ENCODE data around the gene ATG16L1. TPM values are rescaled to one million over a fixed set of nuclear protein-coding genes. Genes with fewer than 3 reads are reported as not detected.

ATG16L1 gene
- total RNA-seq, 1 experiment from 2014 or later, result 53.6 TPM

DNA sequence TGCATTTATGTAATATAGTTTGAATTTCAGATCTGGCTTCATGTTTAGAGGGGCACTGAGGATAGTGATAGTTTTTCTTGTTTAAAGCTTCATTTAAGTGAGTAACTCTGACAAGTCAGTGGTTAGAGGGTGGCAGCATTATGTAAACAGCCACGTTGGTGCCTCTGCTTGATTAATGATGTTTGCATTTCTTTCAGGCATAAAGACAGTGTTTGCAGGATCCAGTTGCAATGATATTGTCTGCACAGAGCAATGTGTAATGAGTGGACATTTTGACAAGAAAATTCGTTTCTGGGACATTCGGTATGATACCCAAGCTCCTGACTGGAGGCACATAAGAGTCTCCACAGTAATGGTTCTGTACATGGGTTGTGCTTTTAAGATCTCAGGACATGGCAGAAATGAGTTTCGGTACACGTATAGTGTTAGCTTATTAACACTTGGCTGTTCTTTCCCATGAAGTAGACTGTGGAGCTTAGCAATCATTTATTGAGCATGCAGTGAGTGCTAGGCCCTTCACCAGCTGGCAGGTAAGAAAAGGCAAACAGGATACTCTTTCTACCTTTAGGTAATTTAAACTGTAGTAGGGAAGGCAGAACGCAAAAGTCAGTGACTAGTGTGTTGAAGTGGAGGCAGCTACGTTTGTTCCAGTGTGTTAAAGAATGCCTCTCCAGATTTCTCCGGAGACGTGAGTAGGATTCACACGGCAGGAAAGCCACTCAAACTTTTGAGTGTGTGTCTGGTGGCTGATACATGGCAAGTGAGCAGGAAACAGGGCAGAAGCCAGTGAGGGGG lies 38.8 kb downstream of the ATG16L1 start:
- DNase-seq (ENCODE audit: low spot score), result no peak

DNA sequence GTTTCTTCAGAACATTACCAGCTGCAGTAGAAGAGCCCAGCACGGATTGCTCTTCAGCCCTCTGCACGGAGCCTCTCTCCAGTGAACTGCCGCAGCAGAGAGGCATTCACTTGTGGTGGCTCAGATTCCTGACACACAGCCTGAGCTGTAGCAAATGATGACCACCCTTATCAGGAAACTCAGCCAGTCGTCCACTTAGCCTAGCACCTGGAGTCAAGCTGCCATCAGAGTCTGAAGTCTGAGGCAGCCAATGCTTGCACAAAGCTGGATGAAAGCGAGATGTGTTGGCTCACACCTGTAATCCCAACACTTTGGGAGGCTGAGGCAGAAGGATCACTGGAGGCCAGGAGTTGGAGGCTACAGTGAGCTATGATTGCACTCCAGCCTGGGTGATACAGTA lies 44.4 kb downstream of the ATG16L1 start:
- no peak for DNase-seq (ENCODE audit: low spot score)

DNA sequence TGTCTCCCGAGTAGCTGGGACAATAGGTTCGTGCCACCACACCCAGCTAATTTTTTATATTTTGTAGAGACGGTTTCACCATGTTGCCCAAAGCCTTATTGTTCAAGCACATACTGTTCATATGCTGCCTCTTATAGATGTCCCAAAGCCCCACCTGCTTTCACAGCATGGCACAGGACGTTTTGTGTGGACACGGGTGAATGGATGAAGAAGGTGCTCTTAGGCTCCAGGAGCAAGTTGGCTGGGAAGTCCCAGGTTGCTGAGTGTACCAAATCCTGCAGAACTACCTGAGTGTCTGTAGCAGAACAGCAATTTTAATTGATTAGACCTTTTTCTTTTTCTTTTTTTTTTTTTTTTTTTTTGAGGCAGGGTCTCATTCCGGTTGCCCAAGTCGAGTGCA lies 45.6 kb downstream of the ATG16L1 start:
- DNase-seq (ENCODE audit: low spot score), result no peak

DNA sequence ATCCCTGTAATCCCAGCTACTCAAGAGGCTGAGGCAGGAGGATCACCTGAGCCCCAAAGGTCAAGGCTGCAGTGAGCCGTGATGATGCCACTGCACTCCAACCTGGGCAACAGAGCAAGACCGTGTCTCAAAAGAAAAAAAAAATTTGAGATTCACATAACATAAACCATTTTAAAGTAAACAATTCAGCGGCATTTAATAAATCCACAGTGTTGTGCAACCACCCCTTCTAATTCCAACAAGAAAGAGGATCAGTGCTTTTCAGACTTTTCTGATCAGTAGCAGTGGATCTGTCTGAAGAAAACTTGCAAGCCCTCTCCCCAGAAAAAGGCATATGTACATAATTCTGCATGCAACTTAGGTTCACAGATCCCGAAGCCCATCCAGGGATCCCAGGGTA lies 48.9 kb downstream of the ATG16L1 start:
- no peak for DNase-seq (ENCODE audit: low spot score)

DNA sequence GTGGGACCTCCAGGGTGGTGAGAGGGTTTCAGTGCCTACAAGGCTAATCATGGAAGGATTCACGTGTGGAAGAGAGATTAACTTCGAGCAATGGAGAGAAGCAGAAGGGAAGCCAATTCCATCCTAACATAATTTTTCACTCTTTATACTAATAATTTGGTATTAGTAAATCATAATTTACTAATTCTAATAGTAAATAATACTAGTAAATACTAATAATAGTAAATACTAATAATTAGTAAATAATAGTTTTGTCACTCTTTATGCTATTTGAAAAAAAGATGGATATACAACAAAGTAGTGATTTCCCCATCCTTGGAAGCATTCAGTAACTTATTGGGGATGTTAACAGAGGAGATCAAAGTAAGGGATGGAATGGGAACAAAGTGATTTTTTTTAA lies 49.8 kb downstream of the ATG16L1 start:
- DNase-seq (ENCODE audit: low spot score), result no peak

DNA sequence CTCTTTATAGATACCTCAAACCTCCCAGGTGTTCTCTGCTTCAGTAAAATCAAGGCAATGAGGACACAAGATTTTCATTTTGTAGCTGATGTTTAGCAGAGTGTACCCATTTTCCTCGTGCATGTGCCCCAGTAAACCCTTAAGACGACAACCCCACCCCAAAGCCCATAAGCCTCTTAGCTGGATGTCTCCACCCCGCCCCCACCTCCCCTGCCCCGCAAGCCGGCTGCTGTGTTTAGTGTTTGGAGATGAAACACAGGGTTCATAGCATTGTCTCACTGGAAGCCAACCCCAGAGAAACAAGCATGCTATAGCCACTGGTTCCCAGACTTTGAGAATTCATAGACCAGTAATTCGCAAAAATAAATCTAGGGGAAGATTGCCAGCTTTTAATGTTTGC lies 50.3 kb downstream of the ATG16L1 start:
- DNase-seq (ENCODE audit: low spot score), result no peak

DNA sequence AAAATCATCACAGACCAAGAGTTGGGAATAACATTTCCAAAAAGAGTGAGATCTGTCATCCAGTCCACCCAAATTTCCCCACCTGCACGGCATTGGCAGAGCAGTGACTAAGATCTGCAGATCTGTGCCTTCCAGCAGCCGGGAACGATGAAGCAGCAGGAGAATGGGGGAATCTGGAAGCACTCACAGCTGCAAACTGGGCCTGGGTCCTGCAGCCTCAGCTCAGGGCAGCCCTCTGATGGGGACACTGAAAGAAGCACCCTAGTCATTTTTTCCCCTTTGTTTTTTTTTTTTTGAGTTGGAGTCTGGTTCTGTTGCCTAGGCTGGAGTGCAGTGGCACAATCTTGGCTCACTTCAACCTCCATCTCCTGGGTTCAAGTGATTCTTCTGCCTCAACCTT lies 51.8 kb downstream of the ATG16L1 start:
- no peak for DNase-seq (ENCODE audit: low spot score)

DNA sequence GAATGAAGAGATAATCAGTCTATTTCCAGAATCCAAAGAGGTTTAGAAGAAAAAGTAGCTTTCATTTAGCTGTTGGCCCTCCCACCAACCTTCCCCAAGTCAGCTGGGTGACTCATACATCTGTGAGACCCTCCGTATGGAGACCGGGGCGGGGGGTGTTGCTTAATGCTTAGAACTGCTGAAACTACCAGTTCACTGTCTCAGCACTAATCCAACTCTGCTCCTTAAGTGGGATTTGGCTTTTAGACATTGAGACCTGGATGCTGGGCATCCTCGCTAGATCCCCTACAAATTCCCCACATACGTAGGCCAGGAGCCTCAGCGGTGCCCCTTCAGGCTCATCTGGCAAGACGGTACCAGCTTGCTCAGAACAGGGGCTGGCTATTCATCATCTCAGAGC lies 56.1 kb downstream of the ATG16L1 start, which contains the start of gene SAG:
TSS of gene SAG (plus strand) at position 252 of the 400 bp plus-strand sequence. CDS start 1,374 bp downstream, outside the sequence.
- no peak for DNase-seq (ENCODE audit: low spot score)

DNA sequence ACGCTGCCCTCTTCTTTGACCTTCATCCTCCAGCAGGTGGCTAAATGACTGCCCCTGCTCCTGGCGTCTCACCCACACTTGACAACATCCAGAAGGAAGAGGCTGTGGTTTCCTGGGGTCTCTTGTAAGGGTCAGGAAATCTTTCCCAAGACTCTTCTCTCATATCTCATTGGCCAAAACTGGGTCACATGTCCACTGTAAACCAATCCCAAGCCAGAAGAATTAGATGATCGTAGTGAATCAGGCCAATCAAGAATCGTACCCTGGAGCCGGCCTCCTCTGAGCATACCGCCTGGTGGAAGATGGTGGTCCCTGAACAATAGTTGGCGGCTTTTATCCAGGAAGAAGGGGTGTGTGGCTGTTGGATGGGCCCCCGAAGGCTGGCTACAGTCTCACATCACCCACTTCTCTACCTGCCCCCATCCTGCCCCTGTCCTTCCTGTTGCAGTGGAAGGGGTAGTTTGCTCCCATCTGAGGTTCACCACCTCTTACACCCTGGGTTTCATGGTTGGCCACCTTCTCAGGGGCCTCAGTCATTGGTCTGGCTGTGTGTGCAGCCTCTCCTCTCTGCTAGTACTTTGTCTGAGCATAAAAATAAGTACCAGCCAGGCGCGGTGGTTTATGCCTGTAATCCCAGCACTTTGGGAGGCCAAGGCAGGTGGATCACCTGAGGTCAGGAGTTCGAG lies 59.9 kb downstream of the ATG16L1 start:
- DNase-seq (ENCODE audit: low spot score), result no peak

DNA sequence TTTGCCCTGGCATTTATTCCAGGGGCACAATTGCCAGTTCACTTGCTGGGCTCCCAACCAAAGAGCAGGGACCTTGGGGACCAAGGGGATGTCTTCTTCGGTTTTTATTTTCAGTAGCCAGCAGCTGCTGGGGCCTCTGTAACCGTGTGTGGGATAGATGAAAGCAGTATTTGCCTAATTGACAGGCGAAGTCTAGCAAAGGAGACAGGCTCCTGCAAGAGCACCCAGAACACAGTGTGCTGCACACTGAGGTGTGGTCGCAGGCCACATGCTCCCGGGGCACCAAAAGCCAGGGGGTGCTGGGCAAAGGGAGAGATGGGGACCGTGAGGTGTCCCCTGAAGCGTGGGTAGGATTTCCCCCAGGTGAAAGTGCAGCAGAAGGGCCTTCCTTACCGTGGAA lies 61.4 kb downstream of the ATG16L1 start:
- DNase-seq (ENCODE audit: low spot score), result no peak

DNA sequence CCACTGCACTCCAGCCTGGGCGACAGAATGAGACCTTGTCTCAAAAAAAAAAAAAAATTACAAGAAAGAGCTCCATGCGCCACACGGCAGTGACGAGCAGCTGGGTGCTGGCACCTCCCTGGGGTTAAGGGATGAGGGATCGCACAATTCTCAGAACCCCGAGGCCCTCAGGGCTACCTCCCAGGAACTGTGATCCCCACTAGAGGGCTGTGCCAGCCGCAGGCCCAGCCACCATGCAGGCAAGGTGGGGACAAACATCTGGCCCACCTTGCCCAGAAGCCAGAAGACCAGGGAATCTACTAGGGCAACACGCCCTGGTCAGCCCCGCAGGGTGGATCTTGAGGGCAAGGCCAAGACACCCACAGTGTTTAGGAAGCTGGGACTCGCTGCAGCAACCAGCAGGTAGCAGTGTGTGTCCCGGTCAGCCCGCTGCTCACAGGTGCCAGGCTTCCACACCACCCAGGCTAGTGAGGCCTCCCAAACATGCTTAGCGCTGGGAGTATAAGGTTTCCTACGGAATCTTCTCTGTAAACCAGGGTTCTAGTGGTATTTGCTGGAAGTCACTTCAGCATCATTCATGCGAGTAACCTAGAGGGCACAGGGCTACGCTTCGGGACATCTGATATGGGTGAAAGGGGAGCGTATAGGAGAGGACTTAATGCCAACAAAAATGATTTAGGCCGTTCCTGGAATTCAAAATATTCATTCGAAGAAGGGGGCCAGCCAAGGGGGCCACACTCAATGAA lies 62.9 kb downstream of the ATG16L1 start:
- no peak for DNase-seq (ENCODE audit: low spot score)

DNA sequence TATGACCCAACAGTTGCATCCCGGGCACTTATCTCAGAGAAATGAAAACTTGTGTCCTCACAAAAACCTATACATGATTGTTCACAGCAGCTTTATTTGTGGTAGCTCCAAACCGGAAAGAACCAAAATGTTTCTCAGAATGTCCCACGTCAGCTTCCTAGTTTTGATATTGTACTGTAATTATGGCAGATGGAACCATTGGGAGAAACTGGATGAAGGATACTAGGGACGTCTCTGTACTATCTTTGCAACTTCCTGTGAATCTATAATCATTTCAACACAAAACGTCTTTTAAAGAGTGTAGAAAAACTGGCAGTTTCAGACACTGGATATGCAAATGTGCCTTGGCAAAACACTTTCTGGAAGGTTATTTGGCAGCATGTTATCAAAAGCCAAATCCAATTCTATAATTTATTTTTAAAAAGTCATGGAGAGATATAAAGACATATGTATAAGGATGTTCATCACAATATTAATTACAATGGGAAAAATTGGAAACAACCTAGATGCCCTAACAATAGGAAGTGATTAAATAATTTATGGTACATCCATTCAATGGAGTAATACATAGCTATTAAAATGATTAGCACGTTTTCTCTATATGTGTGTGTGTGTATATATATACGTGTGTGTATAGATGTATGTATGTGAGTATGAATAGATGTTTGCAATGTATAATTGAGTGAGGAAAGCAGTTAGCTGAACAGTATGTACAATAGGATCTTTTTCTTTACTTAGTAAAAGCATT lies 65.9 kb downstream of the ATG16L1 start:
- DNase-seq (ENCODE audit: low spot score), result no peak

DNA sequence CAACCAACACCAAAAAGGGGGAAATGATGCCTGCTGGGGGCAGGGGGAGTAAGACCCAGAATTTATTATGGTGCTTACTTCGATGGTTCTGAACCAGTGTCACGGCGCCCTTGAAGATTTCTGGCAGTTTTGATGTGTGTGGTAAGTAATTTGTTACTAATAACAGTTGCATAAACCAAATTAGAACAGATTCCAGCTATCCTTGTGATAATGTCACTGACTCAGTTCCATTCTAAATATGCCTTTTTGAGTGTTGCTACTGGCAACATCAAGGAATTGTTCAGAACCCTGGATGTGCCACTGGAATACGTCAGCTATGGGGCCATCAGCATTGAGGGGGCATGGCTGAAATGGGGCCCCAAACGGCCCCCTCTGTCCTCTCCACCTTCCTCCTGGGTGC lies 67.8 kb downstream of the ATG16L1 start:
- DNase-seq (ENCODE audit: low spot score), result no peak

DNA sequence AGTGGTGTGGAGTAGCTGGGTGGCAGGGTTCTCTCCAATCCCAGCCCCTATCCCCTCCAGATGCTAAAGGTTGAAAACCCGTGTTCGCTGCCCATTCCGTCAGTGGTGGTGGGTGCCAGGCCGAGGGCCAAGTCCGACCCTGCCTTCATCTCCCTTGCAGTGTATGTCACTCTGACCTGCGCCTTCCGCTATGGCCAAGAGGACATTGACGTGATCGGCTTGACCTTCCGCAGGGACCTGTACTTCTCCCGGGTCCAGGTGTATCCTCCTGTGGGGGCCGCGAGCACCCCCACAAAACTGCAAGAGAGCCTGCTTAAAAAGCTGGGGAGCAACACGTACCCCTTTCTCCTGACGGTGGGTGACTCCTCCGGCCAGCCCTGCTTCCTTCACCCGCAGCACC lies 69.0 kb downstream of the ATG16L1 start:
- no peak for DNase-seq (ENCODE audit: low spot score)

DNA sequence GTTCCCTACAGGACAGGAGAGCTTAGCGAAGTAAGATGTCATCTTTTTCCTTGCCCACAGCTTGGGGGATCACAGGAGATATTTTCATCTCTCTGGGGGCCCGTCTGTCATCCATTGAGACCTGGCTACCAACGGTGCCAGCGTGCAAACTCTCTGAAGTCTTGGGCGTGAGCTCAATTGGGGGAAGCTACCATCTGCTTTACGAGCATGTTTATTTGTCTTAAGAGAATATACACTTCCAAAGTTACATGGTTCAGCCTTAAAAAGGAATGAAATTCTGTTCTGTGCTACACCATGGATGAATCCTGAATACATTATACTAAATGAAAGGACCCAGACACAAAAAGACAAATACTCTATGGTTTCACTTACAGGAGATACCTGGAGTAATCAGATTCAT lies 69.7 kb downstream of the ATG16L1 start:
- no peak for DNase-seq (ENCODE audit: low spot score)

DNA sequence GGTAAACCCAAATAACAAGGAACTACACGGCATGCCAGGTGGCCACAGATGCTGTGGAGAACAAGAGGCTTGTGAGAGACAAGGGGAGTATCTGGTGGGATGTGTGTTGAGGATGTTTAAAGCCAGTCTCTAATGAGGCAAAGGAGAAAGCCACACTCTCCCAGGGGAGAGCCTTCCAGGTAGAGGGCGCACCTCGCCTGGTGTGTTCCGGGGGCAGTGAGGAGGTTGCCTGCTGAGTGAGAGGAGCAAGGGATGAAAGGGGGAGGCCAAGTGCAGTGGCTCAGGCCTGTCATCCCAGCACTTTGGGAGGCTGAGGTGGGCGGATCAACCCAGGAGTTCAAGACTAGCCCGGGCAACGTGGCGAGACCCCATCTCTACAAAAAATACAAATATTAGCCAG lies 72.4 kb downstream of the ATG16L1 start:
- DNase-seq (ENCODE audit: low spot score), result no peak

DNA sequence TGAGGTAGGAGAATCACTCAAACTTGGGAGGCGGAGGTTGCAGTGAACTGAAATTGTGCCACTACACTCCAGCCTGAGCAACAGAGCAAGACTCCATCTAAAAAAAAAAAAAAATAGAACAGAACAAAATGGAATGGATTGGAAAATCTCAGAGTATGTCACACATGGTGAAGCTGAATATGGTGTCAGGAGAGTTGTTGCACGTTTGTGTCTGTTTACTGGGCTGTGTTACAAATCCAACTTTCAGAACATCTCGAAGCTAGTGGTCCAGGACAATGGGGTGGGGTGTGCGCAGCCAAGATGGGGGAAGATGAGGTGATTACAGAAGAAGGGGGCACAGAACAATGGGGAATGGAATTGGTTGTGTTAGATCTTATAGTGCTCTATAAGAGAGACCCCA lies 73.8 kb downstream of the ATG16L1 start:
- no peak for DNase-seq (ENCODE audit: low spot score)

DNA sequence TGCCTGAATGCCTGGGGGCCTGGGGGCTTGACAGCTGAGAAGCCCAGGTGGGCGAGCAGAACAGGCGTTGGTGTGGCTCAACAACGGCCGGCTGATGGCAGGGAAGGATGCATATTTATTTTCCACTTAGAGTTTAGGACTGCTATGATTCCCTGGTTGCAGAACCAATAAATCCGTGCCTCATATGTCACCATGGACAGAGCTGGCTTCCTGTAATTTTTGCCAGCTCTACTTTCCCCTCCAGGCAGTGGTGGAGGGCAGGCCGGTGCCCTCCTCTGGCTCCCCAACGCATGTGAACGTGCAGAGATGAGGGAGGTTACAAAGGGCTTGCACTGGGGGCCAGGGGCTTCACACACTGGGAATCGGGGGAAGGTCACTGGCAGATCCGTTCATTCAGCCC lies 74.3 kb downstream of the ATG16L1 start:
- DNase-seq (ENCODE audit: low spot score), result no peak

DNA sequence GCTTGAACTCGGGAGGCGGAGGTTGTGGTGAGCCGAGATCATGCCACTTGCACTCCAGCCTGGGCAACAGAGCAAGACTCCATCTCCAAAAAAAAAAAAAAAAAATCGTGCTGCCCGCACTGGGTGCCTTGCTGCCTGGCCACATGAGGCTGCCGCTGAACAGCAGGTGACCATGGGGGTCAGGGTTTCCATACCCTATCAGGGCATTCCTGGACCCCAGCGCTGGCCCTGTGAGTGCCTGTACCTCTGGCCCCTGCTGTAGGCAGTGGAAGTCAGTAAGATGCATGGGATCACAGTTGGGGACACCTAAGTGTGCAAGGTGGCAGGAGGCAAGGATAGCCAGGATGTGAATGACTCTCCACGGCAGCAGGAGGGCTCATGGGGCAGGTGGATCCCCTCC lies 75.0 kb downstream of the ATG16L1 start:
- no peak for DNase-seq (ENCODE audit: low spot score)

DNA sequence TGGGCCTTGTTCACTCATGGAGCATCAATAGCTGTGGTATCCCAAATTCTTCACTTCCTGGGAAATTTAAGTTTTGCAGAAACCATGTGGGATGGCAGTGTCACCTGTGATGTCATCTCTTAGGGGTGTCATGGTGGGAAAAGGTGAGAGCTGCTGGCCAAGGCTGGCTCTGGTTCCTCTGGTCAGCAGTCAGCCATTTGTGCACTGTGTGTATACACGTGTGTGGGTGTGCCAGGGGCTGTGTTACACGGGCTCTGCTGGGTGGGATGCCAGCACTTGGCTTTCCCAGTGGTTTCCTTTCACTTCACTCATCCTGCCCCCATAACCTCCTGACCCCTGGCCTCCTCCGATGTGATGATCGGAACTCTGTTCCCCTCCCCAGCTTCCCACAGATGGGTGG lies 77.4 kb downstream of the ATG16L1 start:
- DNase-seq (ENCODE audit: low spot score), result no peak

DNA sequence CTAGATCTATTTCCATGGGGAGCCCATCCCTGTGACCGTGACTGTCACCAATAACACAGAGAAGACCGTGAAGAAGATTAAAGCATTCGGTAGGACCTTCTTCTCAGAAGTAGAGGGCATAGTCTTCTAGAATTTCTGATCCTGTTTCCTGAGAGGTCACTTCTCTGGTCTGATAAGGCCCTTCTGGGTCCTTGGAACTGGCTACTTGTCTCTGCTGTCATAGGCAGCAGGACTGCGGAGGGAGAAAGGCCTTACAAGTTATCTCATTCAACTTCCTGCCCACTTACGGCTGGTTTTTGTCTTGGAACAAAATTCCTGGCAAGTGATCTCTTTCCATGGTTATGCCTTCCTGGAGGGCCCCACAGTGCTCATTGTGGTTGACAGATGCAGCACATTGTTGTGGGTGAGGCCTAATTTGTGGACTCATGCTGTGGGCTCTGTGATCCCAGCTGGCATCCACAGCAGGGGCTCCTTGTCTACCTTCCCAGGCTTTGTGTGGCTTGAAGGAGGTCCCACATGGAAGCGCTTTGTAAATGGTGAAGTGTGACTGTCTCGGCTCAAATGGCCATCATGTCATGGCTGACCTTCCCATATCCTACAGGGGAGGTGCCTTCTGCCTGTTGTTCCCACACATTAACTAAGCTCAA lies 78.1 kb downstream of the ATG16L1 start:
- DNase-seq (ENCODE audit: low spot score), result peak; percentile 86

All from A172 (cell line).